Measurements from ENCODE around the gene UFD1. TPM values are rescaled to one million over a fixed set of nuclear protein-coding genes. Genes with fewer than 3 reads are reported as not detected.

Gene UFD1
- total RNA-seq, 2 experiments from 2014 or later: 65.0 to 78.0 TPM

- no peak overlapping the region for H3K4me3 Mint-ChIP-seq
- H3K27ac Mint-ChIP-seq: no peak overlapping the region
- no peaks in the 10 kb centered on the region for H3K27me3 Mint-ChIP-seq
- no peaks in the 10 kb centered on the region for H3K4me1 Mint-ChIP-seq (ENCODE audit: low read depth)
- H3K9me3 Mint-ChIP-seq: no peaks in the 10 kb centered on the region
- intact Hi-C loops (cut with micrococcal nuclease): no loop called here
- POLR2A ChIA-PET: interaction anchor here (0.6 to 1.3 kb wide), 2 partner anchors 32 to 94 kb away, joined by 3 to 4 read pairs; no protein-coding TSS in a partner anchor
- no peak for TF ChIP-seq CTCF (IDR thresholded peaks at IDR 0.05)
- peaks cover 38% of the 10 kb centered on the region for H3K36me3 Mint-ChIP-seq (ENCODE audit: low read depth)
- ATAC-seq (no peak), DNase-seq (no peak)
- CTCF ChIA-PET: interaction anchor here (1.4 kb wide), 1 partner anchor 76 kb away, joined by 5 read pairs; no protein-coding TSS in a partner anchor
Measured at GRCh38 chr22:19466126-19466716, 12.8 kb downstream of the UFD1 start.

GRCh38 chr22:19464975-19465374, 14.0 kb downstream of the UFD1 start:
- H3K9me3 Mint-ChIP-seq: no peaks in the 10 kb centered on the region
- no peak for TF ChIP-seq CTCF (IDR thresholded peaks at IDR 0.05)
- H3K36me3 Mint-ChIP-seq (ENCODE audit: low read depth): peaks cover 32% of the 10 kb centered on the region
- H3K27ac Mint-ChIP-seq: no peak overlapping the region
- POLR2A ChIA-PET: interaction anchor here (0.6 to 2.0 kb wide), 4 partner anchors 10 to 174 kb away, joined by 3 to 4 read pairs (median 4); partner anchors contain the start of gene CLTCL1
- ATAC-seq (no peak), DNase-seq (no peak)
- H3K27me3 Mint-ChIP-seq: no peaks in the 10 kb centered on the region
- no peak overlapping the region for H3K4me3 Mint-ChIP-seq
- CTCF ChIA-PET: interaction anchor here (1.5 kb wide), 1 partner anchor 10 kb away, joined by 4 read pairs; no protein-coding TSS in a partner anchor
- H3K4me1 Mint-ChIP-seq (ENCODE audit: low read depth): no peaks in the 10 kb centered on the region
- intact Hi-C loops (cut with micrococcal nuclease): no loop called here

GRCh38 chr22:19464546-19464945, 14.4 kb downstream of the UFD1 start:
- DNase-seq (no peak), ATAC-seq (no peak)
- no peaks in the 10 kb centered on the region for H3K9me3 Mint-ChIP-seq
- no peak overlapping the region for H3K27ac Mint-ChIP-seq
- intact Hi-C loops (cut with micrococcal nuclease): no loop called here
- no peak for TF ChIP-seq CTCF (IDR thresholded peaks at IDR 0.05)
- H3K4me3 Mint-ChIP-seq: no peak overlapping the region
- CTCF ChIA-PET: interaction anchor here (1.5 to 1.8 kb wide), 2 partner anchors 10 to 165 kb away, joined by 4 to 5 read pairs; no protein-coding TSS in a partner anchor
- H3K4me1 Mint-ChIP-seq (ENCODE audit: low read depth): no peaks in the 10 kb centered on the region
- H3K36me3 Mint-ChIP-seq (ENCODE audit: low read depth): peaks cover 29% of the 10 kb centered on the region
- POLR2A ChIA-PET: interaction anchor here (0.6 to 2.0 kb wide), 3 partner anchors 9 to 173 kb away, joined by 3 to 4 read pairs (median 4); partner anchors contain the start of gene CLTCL1
- H3K27me3 Mint-ChIP-seq: no peaks in the 10 kb centered on the region

- CTCF ChIA-PET: interaction anchor here (1.5 to 1.8 kb wide), 2 partner anchors 11 to 166 kb away, joined by 4 to 5 read pairs; no protein-coding TSS in a partner anchor
- H3K27ac Mint-ChIP-seq: no peak overlapping the region
Measured at GRCh38 chr22:19463491-19464469, 15.2 kb downstream of the UFD1 start.

More at GRCh38 chr22:19463491-19464469, 15.2 kb downstream of the UFD1 start:
- TF ChIP-seq CTCF (IDR thresholded peaks at IDR 0.05): no peak
- H3K27me3 Mint-ChIP-seq: no peaks in the 10 kb centered on the region
- H3K4me1 Mint-ChIP-seq (ENCODE audit: low read depth): no peaks in the 10 kb centered on the region
- H3K9me3 Mint-ChIP-seq: no peaks in the 10 kb centered on the region
- no peak for DNase-seq
- ATAC-seq: no peak
- no peak overlapping the region for H3K4me3 Mint-ChIP-seq
- POLR2A ChIA-PET: interaction anchor here (1.5 to 2.0 kb wide), 2 partner anchors 9 to 13 kb away, joined by 4 read pairs; no protein-coding TSS in a partner anchor
- intact Hi-C loops (cut with micrococcal nuclease): no loop called here
- peaks cover 27% of the 10 kb centered on the region for H3K36me3 Mint-ChIP-seq (ENCODE audit: low read depth)

Measured in activated CD8-positive, alpha-beta T cell treated with anti-CD3 and anti-CD28 coated beads for 36 hours (primary cell).